Lower leg skin (tissue), 4 donors: ENCODE results near the gene PTDSS2. TPM values are rescaled to one million over a fixed set of nuclear protein-coding genes. Genes with fewer than 3 reads are reported as not detected.
A peak's percentile ranks its signal among the peaks of the same experiment; 100 is the strongest.

Experiments
- DNase-seq, 2 donors: peaks; one replicate each; pipeline ENCODE4 v3.0.0-alpha.2; 2019; ENCODE audit warnings: low spot score in 2 of 2
- H3K4me3 ChIP-seq: fragments of 200-600 bp; sonication (generic); 2 replicates; pipeline ENCODE4 v1.5.1; 2017; ENCODE audit warnings: mild to moderate bottlenecking, low read depth; ENCODE audit not compliant: poor library complexity, severe bottlenecking
- POLR2A ChIP-seq, 2 donors: fragments of 450-650 bp; IDR thresholded peaks; one replicate each; pipeline ENCODE4 v1.6.1; 2016 to 2017; ENCODE audit warnings: antibody characterized with exemption in 2 of 2, mild to moderate bottlenecking in 1 of 2, moderate library complexity in 1 of 2
- WGBS, 2 donors: methylation state at CpG; one replicate each; pipeline ENCODE4 v1.1.5; 2018; 5-methylcytosine and 5-hydroxymethylcytosine counted together
- intact Hi-C: fragments of 100-400 bp; cut with DNase I; formaldehyde crosslinking; loops from one replicate; pipeline ENCODE4 v1.15.0; 2023; ENCODE audit warnings: low total_unique reads
- total RNA-seq, 4 donors: library from RNA; depleted of rRNA; stranded (reverse); fragments of >200 nt; gene quantifications; one replicate each; pipeline ENCODE4 v1.1.0, GENCODE V29; 2016
- TF ChIP-seq, protein P1 (sequence below), 3 donors: fragments of 450-650 bp; IDR thresholded peaks; one replicate each; pipeline ENCODE4 v1.5.1; 2016; ENCODE audit warnings: antibody characterized with exemption in 3 of 3, mild to moderate bottlenecking in 3 of 3, moderate library complexity in 2 of 3

PTDSS2 gene
- total RNA-seq, 4 donors from 2014 or later, result 35.0 to 108 (median 38.7) TPM

DNA sequence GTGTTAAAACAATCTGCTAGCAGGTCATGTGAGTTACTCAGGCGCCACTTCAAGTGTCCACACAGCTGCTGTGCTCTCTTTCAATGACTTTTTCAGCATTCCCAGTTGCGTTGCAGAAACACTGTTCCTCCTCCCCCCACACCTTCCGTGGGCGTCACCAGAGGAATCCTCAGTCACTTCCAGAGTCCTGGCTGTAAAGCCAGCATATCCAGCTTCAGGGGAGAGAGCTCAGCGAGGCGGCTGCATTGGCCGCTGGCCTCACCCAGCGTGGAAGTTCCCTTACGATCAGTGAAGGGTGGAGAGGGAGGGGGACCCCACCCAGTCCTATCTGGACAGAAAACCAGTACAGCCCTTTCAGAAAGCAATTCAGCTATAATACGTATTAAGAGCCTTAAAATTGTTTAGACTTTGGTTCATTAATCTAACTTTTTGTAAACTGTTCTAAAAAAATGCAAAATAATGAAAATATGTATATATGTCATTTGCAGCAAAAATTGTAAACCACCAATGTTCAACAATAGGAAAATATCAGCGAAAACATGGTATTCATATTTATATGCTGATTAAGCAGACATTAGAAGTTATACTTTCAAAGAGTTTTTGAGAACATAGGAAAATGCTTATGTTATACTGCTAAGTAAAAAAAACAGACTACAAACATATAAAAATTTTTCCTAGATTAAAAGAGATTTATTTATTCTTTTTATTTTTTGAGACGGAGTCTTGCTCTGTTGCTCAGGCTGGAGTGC is 5.5 kb upstream of the PTDSS2 start:
- 20% methylated on average over 12 of the region's 12 CpGs for WGBS, 2 donors
- intact Hi-C loops, result no loop called here
- TF ChIP-seq POLR2A (IDR thresholded peaks at IDR 0.05), result no peak
- TF ChIP-seq, protein P1, sequence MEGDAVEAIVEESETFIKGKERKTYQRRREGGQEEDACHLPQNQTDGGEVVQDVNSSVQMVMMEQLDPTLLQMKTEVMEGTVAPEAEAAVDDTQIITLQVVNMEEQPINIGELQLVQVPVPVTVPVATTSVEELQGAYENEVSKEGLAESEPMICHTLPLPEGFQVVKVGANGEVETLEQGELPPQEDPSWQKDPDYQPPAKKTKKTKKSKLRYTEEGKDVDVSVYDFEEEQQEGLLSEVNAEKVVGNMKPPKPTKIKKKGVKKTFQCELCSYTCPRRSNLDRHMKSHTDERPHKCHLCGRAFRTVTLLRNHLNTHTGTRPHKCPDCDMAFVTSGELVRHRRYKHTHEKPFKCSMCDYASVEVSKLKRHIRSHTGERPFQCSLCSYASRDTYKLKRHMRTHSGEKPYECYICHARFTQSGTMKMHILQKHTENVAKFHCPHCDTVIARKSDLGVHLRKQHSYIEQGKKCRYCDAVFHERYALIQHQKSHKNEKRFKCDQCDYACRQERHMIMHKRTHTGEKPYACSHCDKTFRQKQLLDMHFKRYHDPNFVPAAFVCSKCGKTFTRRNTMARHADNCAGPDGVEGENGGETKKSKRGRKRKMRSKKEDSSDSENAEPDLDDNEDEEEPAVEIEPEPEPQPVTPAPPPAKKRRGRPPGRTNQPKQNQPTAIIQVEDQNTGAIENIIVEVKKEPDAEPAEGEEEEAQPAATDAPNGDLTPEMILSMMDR (IDR thresholded peaks at IDR 0.05), result no peak
- DNase-seq, result peak in 1 of 2 donors; percentile 40
- no peak overlapping the region for H3K4me3 ChIP-seq

GRCh38 chr11:445765-446588 is 4.1 kb upstream of the PTDSS2 start:
- TF ChIP-seq, protein P1 (IDR thresholded peaks at IDR 0.05), result no peak
- TF ChIP-seq POLR2A (IDR thresholded peaks at IDR 0.05), result no peak
- no peak overlapping the region for H3K4me3 ChIP-seq
- 68 to 79% methylated on average over 18 to 20 of the region's 20 CpGs for WGBS, 2 donors
- no peak for DNase-seq
- intact Hi-C loops, result no loop called here

GRCh38 chr11:446891-447290 is 3.2 kb upstream of the PTDSS2 start:
- TF ChIP-seq POLR2A (IDR thresholded peaks at IDR 0.05), result no peak
- TF ChIP-seq, protein P1 (IDR thresholded peaks at IDR 0.05), result no peak

GRCh38 chr11:447923-448731 is 2.0 kb upstream of the PTDSS2 start:
- intact Hi-C loops, result no loop called here
- H3K4me3 ChIP-seq, result peak overlapping the region; percentile 20
- WGBS, 2 donors, result 5 to 7% methylated on average over 19 to 37 of the region's 55 CpGs
- TF ChIP-seq POLR2A (IDR thresholded peaks at IDR 0.05), result no peak
- TF ChIP-seq, protein P1 (IDR thresholded peaks at IDR 0.05), result peak in 1 of 3 donors; percentile 76
- peak; percentile 93 to 99 for DNase-seq

More at GRCh38 chr11:446891-447290, 3.2 kb upstream of the PTDSS2 start:
- no peak overlapping the region for H3K4me3 ChIP-seq
- no peak for DNase-seq
- WGBS, 2 donors, result 58 to 59% methylated on average over 7 of the region's 7 CpGs
- intact Hi-C loops, result no loop called here

DNA sequence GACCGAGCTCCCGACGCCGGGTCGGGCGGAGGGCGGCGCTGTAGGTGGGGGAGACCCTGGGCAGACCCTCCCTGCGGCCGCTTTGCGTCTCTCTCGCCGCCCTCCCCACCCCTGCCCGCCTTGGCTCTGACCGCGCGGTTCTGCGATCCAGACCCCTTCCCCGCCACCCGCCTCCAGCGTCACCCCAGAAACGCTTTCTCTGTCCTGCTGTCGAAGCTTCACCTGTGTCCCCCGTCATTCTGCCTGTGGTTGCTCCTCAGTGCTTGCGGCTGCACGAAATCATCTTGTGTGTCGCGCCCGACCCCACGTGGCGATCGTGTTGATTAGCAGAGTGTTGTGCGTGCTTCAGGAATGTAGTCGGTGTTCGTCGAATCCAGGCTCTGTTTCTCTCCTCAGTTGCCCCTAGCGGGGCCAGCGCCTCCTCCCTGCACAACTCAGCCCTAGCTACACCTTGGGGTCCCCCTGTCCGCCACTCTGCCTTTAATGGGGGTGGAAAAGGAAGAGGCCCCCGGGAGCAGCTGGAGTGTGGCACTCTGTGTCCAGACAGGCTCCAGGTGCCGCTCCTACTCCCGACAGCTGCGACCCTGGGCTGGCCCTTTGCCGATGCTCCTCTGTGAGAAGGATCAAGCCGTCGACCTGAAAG is 851 bp downstream of the PTDSS2 start:
- TF ChIP-seq POLR2A (IDR thresholded peaks at IDR 0.05), result no peak
- TF ChIP-seq, protein P1 (IDR thresholded peaks at IDR 0.05), result no peak
- WGBS, 2 donors, result 3% methylated on average over 31 to 38 of the region's 46 CpGs
- peak; percentile 69 to 93 for DNase-seq
- intact Hi-C loops, result no loop called here
- H3K4me3 ChIP-seq, result peak overlapping the region; percentile 80
